ENCODE measurements around the gene MCRIP1. TPM values are rescaled to one million over a fixed set of nuclear protein-coding genes. Genes with fewer than 3 reads are reported as not detected.

The MCRIP1 gene
- total and polyA plus RNA-seq, 2 of the 8 experiments (the other 6 are each of a cell fraction or from before 2014, with no cell fraction given): 103 to 151 TPM

DNA sequence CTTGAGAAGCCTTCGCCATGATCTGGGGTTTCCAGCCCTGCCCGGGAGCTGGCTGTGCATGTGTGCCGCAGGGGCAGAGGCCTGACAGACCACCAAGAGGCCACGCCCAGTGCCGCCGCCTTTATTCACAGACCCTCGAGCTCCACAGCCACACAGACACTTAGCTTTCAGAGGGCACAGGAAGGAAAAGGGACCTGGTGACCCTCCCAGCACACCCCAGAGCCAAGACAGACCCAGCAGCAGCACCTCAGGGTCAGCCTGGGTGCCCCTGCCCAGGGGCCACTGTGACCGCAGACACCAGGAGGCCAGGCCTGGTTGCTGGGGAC is 10.8 kb downstream of the MCRIP1 start (continued):
- TF ChIP-seq, protein P1, sequence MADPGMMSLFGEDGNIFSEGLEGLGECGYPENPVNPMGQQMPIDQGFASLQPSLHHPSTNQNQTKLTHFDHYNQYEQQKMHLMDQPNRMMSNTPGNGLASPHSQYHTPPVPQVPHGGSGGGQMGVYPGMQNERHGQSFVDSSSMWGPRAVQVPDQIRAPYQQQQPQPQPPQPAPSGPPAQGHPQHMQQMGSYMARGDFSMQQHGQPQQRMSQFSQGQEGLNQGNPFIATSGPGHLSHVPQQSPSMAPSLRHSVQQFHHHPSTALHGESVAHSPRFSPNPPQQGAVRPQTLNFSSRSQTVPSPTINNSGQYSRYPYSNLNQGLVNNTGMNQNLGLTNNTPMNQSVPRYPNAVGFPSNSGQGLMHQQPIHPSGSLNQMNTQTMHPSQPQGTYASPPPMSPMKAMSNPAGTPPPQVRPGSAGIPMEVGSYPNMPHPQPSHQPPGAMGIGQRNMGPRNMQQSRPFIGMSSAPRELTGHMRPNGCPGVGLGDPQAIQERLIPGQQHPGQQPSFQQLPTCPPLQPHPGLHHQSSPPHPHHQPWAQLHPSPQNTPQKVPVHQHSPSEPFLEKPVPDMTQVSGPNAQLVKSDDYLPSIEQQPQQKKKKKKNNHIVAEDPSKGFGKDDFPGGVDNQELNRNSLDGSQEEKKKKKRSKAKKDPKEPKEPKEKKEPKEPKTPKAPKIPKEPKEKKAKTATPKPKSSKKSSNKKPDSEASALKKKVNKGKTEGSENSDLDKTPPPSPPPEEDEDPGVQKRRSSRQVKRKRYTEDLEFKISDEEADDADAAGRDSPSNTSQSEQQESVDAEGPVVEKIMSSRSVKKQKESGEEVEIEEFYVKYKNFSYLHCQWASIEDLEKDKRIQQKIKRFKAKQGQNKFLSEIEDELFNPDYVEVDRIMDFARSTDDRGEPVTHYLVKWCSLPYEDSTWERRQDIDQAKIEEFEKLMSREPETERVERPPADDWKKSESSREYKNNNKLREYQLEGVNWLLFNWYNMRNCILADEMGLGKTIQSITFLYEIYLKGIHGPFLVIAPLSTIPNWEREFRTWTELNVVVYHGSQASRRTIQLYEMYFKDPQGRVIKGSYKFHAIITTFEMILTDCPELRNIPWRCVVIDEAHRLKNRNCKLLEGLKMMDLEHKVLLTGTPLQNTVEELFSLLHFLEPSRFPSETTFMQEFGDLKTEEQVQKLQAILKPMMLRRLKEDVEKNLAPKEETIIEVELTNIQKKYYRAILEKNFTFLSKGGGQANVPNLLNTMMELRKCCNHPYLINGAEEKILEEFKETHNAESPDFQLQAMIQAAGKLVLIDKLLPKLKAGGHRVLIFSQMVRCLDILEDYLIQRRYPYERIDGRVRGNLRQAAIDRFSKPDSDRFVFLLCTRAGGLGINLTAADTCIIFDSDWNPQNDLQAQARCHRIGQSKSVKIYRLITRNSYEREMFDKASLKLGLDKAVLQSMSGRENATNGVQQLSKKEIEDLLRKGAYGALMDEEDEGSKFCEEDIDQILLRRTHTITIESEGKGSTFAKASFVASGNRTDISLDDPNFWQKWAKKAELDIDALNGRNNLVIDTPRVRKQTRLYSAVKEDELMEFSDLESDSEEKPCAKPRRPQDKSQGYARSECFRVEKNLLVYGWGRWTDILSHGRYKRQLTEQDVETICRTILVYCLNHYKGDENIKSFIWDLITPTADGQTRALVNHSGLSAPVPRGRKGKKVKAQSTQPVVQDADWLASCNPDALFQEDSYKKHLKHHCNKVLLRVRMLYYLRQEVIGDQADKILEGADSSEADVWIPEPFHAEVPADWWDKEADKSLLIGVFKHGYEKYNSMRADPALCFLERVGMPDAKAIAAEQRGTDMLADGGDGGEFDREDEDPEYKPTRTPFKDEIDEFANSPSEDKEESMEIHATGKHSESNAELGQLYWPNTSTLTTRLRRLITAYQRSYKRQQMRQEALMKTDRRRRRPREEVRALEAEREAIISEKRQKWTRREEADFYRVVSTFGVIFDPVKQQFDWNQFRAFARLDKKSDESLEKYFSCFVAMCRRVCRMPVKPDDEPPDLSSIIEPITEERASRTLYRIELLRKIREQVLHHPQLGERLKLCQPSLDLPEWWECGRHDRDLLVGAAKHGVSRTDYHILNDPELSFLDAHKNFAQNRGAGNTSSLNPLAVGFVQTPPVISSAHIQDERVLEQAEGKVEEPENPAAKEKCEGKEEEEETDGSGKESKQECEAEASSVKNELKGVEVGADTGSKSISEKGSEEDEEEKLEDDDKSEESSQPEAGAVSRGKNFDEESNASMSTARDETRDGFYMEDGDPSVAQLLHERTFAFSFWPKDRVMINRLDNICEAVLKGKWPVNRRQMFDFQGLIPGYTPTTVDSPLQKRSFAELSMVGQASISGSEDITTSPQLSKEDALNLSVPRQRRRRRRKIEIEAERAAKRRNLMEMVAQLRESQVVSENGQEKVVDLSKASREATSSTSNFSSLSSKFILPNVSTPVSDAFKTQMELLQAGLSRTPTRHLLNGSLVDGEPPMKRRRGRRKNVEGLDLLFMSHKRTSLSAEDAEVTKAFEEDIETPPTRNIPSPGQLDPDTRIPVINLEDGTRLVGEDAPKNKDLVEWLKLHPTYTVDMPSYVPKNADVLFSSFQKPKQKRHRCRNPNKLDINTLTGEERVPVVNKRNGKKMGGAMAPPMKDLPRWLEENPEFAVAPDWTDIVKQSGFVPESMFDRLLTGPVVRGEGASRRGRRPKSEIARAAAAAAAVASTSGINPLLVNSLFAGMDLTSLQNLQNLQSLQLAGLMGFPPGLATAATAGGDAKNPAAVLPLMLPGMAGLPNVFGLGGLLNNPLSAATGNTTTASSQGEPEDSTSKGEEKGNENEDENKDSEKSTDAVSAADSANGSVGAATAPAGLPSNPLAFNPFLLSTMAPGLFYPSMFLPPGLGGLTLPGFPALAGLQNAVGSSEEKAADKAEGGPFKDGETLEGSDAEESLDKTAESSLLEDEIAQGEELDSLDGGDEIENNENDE (IDR thresholded peaks at IDR 0.05; ENCODE audit: insufficient replicate concordance, low read length): no peak
- TF ChIP-seq MAFK (IDR thresholded peaks at IDR 0.05; ENCODE audit: low read depth, low read length): no peak
- TF ChIP-seq, protein P2, sequence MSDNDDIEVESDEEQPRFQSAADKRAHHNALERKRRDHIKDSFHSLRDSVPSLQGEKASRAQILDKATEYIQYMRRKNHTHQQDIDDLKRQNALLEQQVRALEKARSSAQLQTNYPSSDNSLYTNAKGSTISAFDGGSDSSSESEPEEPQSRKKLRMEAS (IDR thresholded peaks at IDR 0.05): no peak
- TF ChIP-seq SIX5 (IDR thresholded peaks at IDR 0.05; ENCODE audit: low read depth, low read length): no peak
- TF ChIP-seq, protein P3, sequence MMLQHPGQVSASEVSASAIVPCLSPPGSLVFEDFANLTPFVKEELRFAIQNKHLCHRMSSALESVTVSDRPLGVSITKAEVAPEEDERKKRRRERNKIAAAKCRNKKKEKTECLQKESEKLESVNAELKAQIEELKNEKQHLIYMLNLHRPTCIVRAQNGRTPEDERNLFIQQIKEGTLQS (IDR thresholded peaks at IDR 0.05; ENCODE audit: insufficient read depth, low read depth, low read length): no peak
- TF ChIP-seq GTF2F1 (IDR thresholded peaks at IDR 0.05; ENCODE audit: borderline replicate concordance, low read depth, low read length): no peak
- TF ChIP-seq SP1 (IDR thresholded peaks at IDR 0.05; ENCODE audit: low read depth, low read length): no peak
- no peak for TF ChIP-seq TEAD4 (IDR thresholded peaks at IDR 0.05; ENCODE audit: low read depth, low read length)
- no peak for TF ChIP-seq CHD1 (IDR thresholded peaks at IDR 0.05; ENCODE audit: low read depth, low read length)
- TF ChIP-seq ZNF274 (IDR thresholded peaks at IDR 0.05; ENCODE audit: borderline replicate concordance, extremely low read depth, low read length): no peak
- no peak for TF ChIP-seq EGR1 (IDR thresholded peaks at IDR 0.05; ENCODE audit: borderline replicate concordance, low read depth, low read length)
- TF ChIP-seq CBX5 (IDR thresholded peaks at IDR 0.05; ENCODE audit: low read depth, low read length): no peak
- no peak for TF ChIP-seq POLR2AphosphoS5 (IDR thresholded peaks at IDR 0.05; ENCODE audit: low read depth, low read length)

All from H1 (cell line).